SK-N-SH (cell line): Measurements from ENCODE around the gene TTC39C. TPM values are rescaled to one million over a fixed set of nuclear protein-coding genes. Genes with fewer than 3 reads are reported as not detected.

Experiments used
- CTCF ChIA-PET: fragments of 300-600, 350-600 bp; formaldehyde crosslinking; extraction: SDS; loops from one replicate; lab custom pipeline; 2021; lab: Yijun Ruan, JAX
- POLR2A ChIA-PET: fragments of 350-600 bp; sonication (Branson Sonifier 250); formaldehyde crosslinking; extraction: SDS; loops from one replicate; lab custom pipeline; 2020; ENCODE audit warnings: antibody characterized with exemption, inconsistent platforms; lab: Yijun Ruan, JAX
- DNase-seq: peaks from one replicate; pipeline ENCODE4 v3.0.0; 2012
- H2AFZ ChIP-seq: fragments of 200-600 bp; sonication (generic); 2 replicates; pipeline ENCODE4 v1.8.1; 2016; ENCODE audit warnings: antibody characterized with exemption, mild to moderate bottlenecking, low read depth
- H3F3A ChIP-seq: fragments of 200-600 bp; sonication (generic); replicated peaks from 2 replicates; pipeline ENCODE3; 2016; ENCODE audit warnings: antibody characterized with exemption, mild to moderate bottlenecking; ENCODE audit not compliant: insufficient read depth
- H3K27ac ChIP-seq, 2 experiments: fragments of 200-500 bp in 1 of 2; fragments of 200-600 bp in 1 of 2; sonication (Bioruptor generic) in 1 of 2; sonication (generic), shearing (Covaris generic) in 1 of 2; 2 replicates each; pipeline versions ENCODE4 v1.5.1 to v1.6.1; 2014 to 2016; ENCODE audit warnings: low read depth in 2 of 2, inconsistent platforms in 1 of 2, low read length in 1 of 2, mild to moderate bottlenecking in 1 of 2, mixed read lengths in 1 of 2
- H3K27me3 ChIP-seq: fragments of 200-600 bp; sonication (generic), shearing (Covaris generic); 2 replicates; pipeline ENCODE4 v1.6.1; 2016; ENCODE audit warnings: mixed run types; ENCODE audit not compliant: insufficient read depth
- H3K36me3 ChIP-seq, 2 experiments: fragments of 200-500 bp in 1 of 2; fragments of 200-600 bp in 1 of 2; sonication (Bioruptor generic) in 1 of 2; sonication (generic) in 1 of 2; replicated peaks in 1 of 2; 2 replicates each; pipeline versions ENCODE3 to v1.5.1; 2014 to 2016; ENCODE audit warnings: low read length in 1 of 2, mild to moderate bottlenecking in 1 of 2; ENCODE audit not compliant: insufficient read depth in 2 of 2, control insufficient read depth in 1 of 2
- H3K4me1 ChIP-seq, 2 experiments: fragments of 200-500 bp in 1 of 2; fragments of 200-600 bp in 1 of 2; sonication (Bioruptor generic) in 1 of 2; sonication (generic), shearing (Covaris generic) in 1 of 2; 2 replicates each; pipeline versions ENCODE4 v1.5.1 to v1.6.1; 2014 to 2016; ENCODE audit warnings: low read depth in 1 of 2, low read length in 1 of 2, mixed run types in 1 of 2; ENCODE audit not compliant: insufficient read depth in 2 of 2, control insufficient read depth in 1 of 2
- H3K4me2 ChIP-seq: fragments of 200-600 bp; sonication (generic), shearing (Covaris generic); 2 replicates; pipeline ENCODE4 v1.6.1; 2017; ENCODE audit warnings: mixed run types
- H3K4me3 ChIP-seq, 2 experiments: fragments of 200-500 bp in 1 of 2; fragments of 200-600 bp in 1 of 2; sonication (Bioruptor generic) in 1 of 2; sonication (generic), shearing (Covaris generic) in 1 of 2; 2 replicates each; pipeline versions ENCODE4 v1.5.1 to v1.8.1; 2014 to 2016; ENCODE audit warnings: low read depth in 2 of 2, inconsistent platforms in 1 of 2, low read length in 1 of 2, mild to moderate bottlenecking in 1 of 2, mixed read lengths in 1 of 2, moderate library complexity in 1 of 2
- H3K79me2 ChIP-seq: fragments of 200-600 bp; sonication (generic); 2 replicates; pipeline ENCODE4 v1.8.1; 2017; ENCODE audit warnings: mild to moderate bottlenecking; ENCODE audit not compliant: insufficient read depth
- H3K9ac ChIP-seq: fragments of 200-600 bp; sonication (generic); 2 replicates; pipeline ENCODE4 v1.6.1; 2017; ENCODE audit warnings: mixed run types
- H3K9me2 ChIP-seq: fragments of 200-600 bp; sonication (generic); 2 replicates; pipeline ENCODE4 v1.6.1; 2017; ENCODE audit warnings: mixed run types
- H3K9me3 ChIP-seq: fragments of 200-600 bp; sonication (generic); 2 replicates; pipeline ENCODE4 v1.6.1; 2017; ENCODE audit warnings: mixed run types, mild to moderate bottlenecking, moderate library complexity
- H4K20me1 ChIP-seq: fragments of 200-600 bp; sonication (generic); 2 replicates; pipeline ENCODE4 v1.6.1; 2017; ENCODE audit warnings: mild to moderate bottlenecking, mixed run types; ENCODE audit not compliant: insufficient read depth
- ELF1 ChIP-seq: IDR thresholded peaks from 2 replicates; pipeline ENCODE4 v1.4.0; 2012
- PBX3 ChIP-seq: IDR thresholded peaks from 2 replicates; pipeline ENCODE4; 2012
- WGBS: methylation state at CpG from one replicate; pipeline ENCODE4 v1.1.6; 2017; ENCODE audit warnings: low lambda C conversion rate; 5-methylcytosine and 5-hydroxymethylcytosine counted together
- polyA plus RNA-seq, 3 experiments: library from polyadenylated mRNA; depleted of rRNA; stranded (reverse); fragments of >200 nt; gene quantifications; 2 replicates each; pipeline ENCODE4 v1.2.3, GENCODE V29; 2012
- small RNA-seq, 7 experiments: library from RNA; depleted of rRNA; stranded (forward); fragments of <200 nt; gene quantifications; one replicate each; pipeline ENCODE3, GENCODE V24; 2012

The TTC39C gene
- polyA plus RNA-seq, 1 of the 3 experiments (the other 2 are of a cell fraction), result 8.6 TPM

- H3K27me3 ChIP-seq, result no peaks in the 10 kb centered on the region
- no peak for DNase-seq
- no peak overlapping the region for H3K4me2 ChIP-seq
- H4K20me1 ChIP-seq, result no peaks in the 10 kb centered on the region
- H3K9ac ChIP-seq, result no peak overlapping the region
- CTCF ChIA-PET, result interaction anchor here (1.0 to 1.6 kb wide), 4 partner anchors 10 to 307 kb away, joined by 3 to 7 read pairs (median 3); no protein-coding TSS in a partner anchor
- no peak overlapping the region for H2AFZ ChIP-seq
- 38% methylated on average over 2 of the region's 2 CpGs for WGBS
- H3K4me3 ChIP-seq, result no peak overlapping the region
- H3K4me1 ChIP-seq, result no peaks in the 10 kb centered on the region; a peak in 1 of 4 replicates
- peaks cover 7% of the 10 kb centered on the region for H3F3A ChIP-seq
- no peaks in the 10 kb centered on the region for H3K9me2 ChIP-seq
- no peaks in the 10 kb centered on the region for H3K9me3 ChIP-seq
- POLR2A ChIA-PET, result no interaction called here
- H3K27ac ChIP-seq, result no peak overlapping the region
- no peaks in the 10 kb centered on the region for H3K79me2 ChIP-seq
- H3K36me3 ChIP-seq, result peaks cover 2 to 3% of the 10 kb centered on the region in 2 experiments
- TF ChIP-seq PBX3 (peak; percentile 43), ELF1 (no peak)
- TF ChIP-seq, all 33 proteins: peak for 1
Observed at GRCh38 chr18:24181806-24182205, 167.3 kb downstream of the TTC39C start.

Small RNA genes within 50 kb of the gene (small RNA-seq; reads per million reads assigned to genes)
- gene RF00017 (0 reads per million in 7 experiments), gene RNA5SP452 (0 to 9.0 (median 0) reads per million in 7 experiments), gene RNU5A-6P (0 to 0.20 (median 0) reads per million in 7 experiments)

Other genes with a start within 250 kb of the TTC39C start
- gene CABYR, start 124.3 kb downstream of the TTC39C start, polyA plus RNA-seq (2012; rRNA removed), result 15.0 and 15.2 TPM in 2 replicates